ENCODE results near the gene CYFIP1.

DNA sequence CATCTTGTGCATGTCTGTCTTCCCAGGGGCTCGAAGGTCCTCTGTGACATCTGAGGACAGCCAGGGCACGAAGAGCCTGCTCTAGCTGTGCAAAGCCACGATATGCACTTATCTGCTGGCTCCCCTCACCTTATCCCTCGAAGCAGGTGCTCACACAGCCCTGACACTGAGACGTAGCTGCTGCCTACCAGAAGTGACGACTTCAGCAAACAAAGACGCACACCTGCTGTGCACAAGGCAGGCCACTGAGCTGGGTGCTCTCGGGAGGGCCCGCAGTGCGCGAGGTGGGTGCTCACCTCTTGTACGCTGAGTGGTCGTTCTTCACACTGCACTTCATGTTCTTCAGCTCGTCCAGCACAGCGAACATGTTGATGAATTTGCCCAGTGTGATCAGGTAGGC lies 37.3 kb downstream of the CYFIP1 start:
- TF ChIP-seq CTCF (IDR thresholded peaks at IDR 0.05 in 4 of 5, conservative IDR thresholded peaks at IDR 0.05 in 1 of 5) (no peak), POLR2A (IDR thresholded peaks at IDR 0.05) (no peak)

Measured in gastrocnemius medialis (tissue), 4 donors.